ENCODE data around the gene PRR29.
"Not testable (repeated sequence)": the region's sequence is repeated elsewhere in the genome, so short reads cannot be mapped to it uniquely, and the experiment has no call there.

The PRR29 gene

DNA sequence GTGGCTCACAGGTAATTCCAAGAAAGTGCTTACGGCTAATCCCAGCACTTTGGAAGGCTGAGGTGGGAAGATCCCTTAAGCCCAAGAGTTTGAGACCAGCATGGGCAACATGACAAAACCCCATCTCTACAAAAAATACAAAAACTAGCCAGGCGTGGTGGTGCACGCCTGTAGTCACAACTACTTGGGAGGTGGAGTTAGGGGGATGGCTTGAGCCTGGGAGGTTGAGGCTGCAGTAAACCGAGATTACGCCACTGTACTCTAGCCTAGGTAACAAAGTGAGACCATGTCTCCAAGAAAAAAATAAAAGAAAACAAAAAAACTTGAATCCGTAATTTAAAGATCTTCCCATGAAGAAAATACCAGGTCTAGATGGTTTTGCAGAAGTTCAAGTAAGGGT is 17.3 kb downstream of the PRR29 start:
- no peak for DNase-seq (ENCODE audit: low read depth in 3 of 3)

DNA sequence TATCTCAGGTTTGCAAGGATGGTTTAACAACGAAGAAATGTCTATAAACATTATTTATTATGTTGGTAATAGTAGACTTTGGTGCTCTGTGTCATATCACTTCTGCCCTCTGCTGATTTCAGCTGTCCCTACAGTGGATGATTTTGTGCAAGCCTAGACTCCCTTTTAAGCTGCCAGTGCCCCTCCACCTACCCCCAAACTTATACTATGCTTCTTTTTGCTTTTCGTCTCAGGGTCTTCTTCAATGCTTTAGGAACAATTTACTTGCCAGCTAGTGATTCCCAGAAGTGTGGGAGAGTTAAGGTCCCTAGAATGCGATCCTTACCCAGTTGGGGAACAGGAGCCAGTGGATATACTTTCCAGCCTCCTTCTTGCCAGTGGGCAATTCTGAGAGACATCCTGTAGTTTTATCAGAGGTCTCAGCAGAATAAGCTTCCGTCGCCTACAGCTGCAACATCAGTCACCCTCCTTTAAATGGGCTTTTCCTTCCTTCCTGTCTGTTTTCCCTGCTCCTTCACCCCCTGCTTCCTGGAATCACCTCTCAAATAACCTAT is 18.2 kb downstream of the PRR29 start:
- DNase-seq (ENCODE audit: low read depth in 3 of 3) = no peak

DNA sequence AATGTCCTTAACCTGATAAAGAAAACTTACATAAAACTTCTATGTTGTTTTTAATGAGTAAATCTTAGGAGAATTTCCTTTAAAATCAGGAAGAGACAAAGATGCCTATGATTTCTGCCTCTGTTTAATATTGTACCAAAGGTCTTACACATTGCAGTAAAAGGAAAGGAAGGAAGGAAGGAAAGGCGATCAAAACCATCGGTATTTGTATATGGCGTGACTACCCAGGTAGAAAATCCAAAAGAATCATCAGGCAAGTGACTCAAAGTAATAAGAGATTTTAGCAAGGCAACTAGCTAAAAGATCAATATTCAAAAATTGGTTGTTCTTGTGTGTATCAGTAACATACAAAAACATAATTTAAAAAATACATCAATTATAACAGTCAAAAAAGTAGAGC is 18.8 kb downstream of the PRR29 start:
- DNase-seq (ENCODE audit: low read depth in 3 of 3) = no peak

DNA sequence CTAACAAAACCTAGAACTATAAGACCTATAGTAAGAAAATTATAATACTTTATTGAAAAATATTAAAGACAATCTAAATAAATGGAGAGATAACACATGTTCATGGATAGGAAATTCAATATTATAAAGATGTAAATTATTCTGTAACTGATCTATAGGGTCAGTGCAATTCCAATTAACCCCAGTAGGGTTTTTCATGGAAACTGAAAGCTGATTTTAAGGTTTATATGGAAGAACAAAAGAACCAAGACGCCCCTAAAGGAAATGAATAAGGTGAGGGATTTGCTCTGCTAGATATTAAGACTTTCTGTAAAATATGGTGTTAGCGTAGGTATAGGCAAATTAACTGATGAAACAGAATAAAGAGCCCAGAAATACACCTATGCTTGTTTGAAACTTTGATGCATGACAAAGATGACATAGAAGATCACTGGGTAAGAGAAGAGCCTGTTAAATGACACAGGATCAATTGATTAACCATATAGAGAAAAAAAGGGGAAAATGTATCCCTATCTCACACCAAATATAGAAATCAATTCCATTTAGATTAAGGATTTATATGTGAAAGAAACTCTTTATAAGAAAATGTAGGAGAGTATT is 19.3 kb downstream of the PRR29 start:
- DNase-seq (ENCODE audit: low read depth in 3 of 3) = no peak

GRCh38 chr17:64019551-64019961 is 21.4 kb downstream of the PRR29 start:
- not testable (repeated sequence) for DNase-seq (ENCODE audit: low read depth in 3 of 3)

DNA sequence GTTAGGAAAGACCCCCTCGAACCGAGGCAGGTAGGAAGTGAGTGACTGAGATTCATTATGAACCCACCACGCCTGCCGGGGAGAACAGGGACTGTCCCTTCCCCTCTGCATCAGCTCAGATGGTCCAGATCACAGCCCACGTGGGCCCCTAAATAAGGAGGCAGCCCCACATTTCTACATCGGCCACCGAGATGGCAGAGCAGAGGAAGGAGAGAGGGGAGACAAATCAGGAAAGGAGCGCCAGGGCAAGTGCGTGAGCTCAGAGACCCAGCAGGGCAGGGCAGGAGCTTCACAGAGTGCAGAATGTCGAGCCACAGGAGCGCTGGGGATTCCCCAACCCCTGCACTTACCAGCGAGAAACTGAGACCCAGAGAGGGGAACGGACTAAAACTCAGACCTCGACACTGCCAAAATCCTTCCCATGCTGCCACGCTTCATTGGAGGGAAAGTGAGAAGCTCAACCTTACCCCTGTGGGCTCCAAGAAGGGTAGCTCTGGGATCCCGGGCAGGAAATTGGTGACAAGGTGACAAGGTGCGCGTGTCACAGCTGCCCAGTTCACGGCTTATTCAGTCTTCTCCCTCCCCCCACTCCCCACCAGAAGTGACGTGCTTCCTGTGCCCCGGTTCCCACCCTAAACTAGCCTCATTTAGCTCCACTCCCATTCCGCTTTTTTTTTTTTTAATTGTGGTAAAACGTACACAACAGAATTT is 22.1 kb downstream of the PRR29 start, which contains the start of gene ICAM2:
Gene ICAM2, minus strand, starts transcription at position 578 of the 711 bp plus-strand sequence. CDS start 13,942 bp downstream, outside the sequence.
- peak; percentile 57 to 81 (median 74) for DNase-seq (ENCODE audit: low read depth in 3 of 3)

DNA sequence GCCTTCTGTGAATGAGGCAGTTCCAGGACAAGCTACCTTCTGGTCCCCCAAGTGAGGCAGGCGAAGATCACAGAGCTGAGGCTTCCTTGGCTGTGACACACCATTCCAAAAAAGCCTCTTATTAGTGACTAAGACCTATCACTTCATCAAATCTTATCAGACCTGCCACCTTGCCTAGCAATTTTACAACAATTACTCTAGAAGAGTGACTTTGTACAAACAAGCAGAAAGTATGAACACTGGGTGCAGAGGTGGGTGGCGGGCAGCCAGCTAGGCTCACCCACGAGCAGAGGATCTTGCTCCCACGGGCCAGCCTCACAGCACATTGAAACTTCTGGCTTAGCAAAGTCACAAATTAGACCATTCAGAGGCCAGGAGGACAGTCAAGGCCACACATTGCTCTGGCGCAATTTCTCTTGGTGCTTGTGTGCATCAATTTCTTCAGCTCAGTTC is 24.5 kb downstream of the PRR29 start:
- DNase-seq (ENCODE audit: low read depth in 3 of 3) = no peak

GRCh38 chr17:64024215-64024654 is 26.1 kb downstream of the PRR29 start:
- DNase-seq (ENCODE audit: low read depth in 3 of 3) = no peak

DNA sequence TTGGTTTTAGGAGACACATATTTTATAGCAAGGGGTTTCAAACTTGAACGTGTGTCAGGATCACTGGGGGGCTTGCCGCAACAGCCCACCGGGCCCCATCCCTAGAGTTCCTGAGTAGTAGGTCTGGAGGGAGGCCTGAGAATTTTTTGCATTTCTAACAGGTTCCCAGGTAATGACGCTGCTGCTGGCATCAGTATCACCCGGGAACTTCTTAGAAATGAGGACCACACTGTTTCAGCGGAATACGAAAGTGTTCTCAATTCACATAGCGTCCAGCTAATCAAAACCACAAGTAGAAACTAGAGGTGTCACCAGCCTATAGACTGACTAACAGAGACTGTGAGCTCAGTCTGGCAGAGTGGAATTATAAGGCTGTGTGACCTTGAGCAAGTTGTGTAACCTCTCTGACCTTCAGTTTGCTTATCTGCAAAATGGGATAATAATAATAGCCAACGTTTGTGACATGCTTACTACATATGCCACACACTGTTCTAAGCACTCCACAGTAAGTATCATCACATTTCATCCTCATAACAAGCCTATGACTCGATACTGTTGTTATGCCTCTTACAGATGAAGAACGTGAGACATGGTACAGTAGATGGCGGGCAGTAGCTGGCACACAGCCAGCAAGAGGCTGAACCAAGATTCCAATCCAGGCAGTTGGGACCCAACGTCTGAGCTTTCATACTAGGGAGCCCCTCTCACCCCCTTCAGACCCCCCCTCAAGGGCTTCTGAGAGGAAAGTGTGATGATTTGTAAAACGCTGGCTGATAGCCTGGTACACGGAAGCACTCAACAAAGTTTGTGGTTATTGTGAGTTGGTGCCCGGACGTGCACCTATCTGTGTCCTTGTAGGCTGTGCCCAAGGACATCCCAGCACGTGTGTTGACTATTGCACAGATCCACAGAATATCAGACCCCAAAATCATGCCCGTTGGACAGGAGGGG is 26.9 kb downstream of the PRR29 start:
- no peak for DNase-seq (ENCODE audit: low read depth in 3 of 3)

- DNase-seq (ENCODE audit: low read depth in 3 of 3) = peak; percentile 73 to 84 (median 77)
Measured at GRCh38 chr17:64025732-64026294, 27.7 kb downstream of the PRR29 start.

- DNase-seq (ENCODE audit: low read depth in 3 of 3) = peak; percentile 40 to 65 (median 46)
Measured at GRCh38 chr17:64028874-64029464, 30.8 kb downstream of the PRR29 start.

DNA sequence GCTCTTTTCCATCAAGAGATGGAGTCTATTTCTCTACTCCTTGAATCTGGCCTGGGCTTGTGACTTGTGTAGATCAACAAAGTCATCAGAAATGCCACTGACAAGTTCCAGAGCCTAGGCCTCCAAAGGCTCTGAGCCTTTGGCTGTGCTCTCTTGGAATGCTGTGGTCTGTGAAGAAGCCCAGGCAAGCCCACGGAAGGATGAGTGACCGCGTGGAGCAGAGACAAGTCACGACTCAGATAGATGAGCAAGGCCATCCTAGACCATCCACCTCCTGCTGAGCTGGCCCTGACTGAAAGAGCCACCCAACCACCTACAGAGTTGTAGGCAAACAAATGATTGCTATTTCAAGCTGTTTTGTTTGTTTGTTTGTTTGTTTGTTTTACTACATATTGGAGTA is 33.9 kb downstream of the PRR29 start:
- no peak for DNase-seq (ENCODE audit: low read depth in 3 of 3)

GRCh38 chr17:64036198-64036922 is 38.2 kb downstream of the PRR29 start:
- DNase-seq (ENCODE audit: low read depth in 3 of 3) = no peak

GRCh38 chr17:64037180-64037579 is 39.0 kb downstream of the PRR29 start:
- DNase-seq (ENCODE audit: low read depth in 3 of 3) = no peak

- no peak for DNase-seq (ENCODE audit: low read depth in 3 of 3)
Measured at GRCh38 chr17:64037802-64038201, 39.7 kb downstream of the PRR29 start.

GRCh38 chr17:64038331-64039105 is 40.4 kb downstream of the PRR29 start:
- no peak for DNase-seq (ENCODE audit: low read depth in 3 of 3)

DNA sequence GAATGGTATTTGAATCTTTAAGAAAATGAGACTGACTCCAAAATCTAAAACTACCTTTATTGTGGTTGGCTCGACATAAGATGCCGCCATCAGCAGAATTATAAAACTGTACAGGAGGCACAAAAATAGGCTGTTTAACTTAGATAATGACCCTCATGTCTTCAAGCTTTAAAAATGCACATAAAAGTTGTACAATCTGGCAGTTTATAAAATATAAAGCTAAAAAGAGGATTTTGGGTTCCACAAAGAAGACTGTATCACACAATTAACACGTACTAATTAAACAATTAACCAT is 40.9 kb downstream of the PRR29 start:
- no peak for DNase-seq (ENCODE audit: low read depth in 3 of 3)

GRCh38 chr17:64040206-64040605 is 42.1 kb downstream of the PRR29 start:
- DNase-seq (ENCODE audit: low read depth in 3 of 3) = no peak

DNA sequence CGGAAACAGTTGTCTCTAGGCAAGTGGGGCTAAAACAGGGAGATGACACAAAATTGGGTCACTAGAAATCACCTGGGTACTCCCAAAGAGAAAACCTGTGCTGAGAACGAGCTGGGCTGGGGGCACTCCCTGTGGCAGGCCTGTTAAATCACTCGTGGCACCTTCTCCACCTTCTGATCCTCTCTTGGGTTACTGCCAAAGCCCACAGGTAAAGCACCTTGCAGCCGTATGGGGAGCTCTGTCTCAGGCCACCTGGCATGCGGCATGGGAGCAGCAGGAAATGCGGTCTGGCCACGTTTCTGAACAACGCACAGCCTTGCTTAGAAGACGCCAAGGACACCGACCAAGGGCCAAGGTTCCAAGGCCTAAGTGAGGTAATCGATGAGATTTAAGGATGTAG is 43.8 kb downstream of the PRR29 start:
- DNase-seq (ENCODE audit: low read depth in 3 of 3) = no peak

Measured in stimulated activated CD4-positive, alpha-beta T cell treated with anti-CD3 and anti-CD28 coated beads, TNF-alpha, amount 100 ng/mL, for 4 hours (primary cell).